ENCODE measurements around the gene YKT6. TPM values are rescaled to one million over a fixed set of nuclear protein-coding genes. Genes with fewer than 3 reads are reported as not detected.
"Not testable (repeated sequence)": the region's sequence is repeated elsewhere in the genome, so short reads cannot be mapped to it uniquely, and the experiment has no call there.

The YKT6 gene
- total RNA-seq, 2 donors from 2014 or later, result 63.5 to 68.4 TPM

DNA sequence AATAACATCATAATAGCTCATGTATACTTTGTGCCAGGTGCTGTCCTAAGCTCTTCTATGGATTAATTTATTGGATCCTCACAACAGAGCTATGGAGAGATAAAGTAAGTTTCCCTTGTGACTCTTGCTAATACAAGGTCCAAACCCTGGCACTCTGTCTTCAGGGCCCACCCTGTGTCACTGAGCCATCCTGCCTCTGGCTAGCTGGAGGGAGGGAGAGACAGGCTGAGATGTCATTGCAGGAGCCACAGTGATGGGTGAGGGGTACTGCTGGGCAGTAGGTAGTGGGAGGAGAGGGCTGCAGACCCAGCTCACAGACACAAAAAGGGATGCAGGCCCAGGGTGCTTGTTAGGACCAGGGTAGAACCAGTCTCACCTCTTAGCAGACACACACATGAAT is 28.4 kb upstream of the YKT6 start:
- DNase-seq (ENCODE audit: low spot score), result no peak

DNA sequence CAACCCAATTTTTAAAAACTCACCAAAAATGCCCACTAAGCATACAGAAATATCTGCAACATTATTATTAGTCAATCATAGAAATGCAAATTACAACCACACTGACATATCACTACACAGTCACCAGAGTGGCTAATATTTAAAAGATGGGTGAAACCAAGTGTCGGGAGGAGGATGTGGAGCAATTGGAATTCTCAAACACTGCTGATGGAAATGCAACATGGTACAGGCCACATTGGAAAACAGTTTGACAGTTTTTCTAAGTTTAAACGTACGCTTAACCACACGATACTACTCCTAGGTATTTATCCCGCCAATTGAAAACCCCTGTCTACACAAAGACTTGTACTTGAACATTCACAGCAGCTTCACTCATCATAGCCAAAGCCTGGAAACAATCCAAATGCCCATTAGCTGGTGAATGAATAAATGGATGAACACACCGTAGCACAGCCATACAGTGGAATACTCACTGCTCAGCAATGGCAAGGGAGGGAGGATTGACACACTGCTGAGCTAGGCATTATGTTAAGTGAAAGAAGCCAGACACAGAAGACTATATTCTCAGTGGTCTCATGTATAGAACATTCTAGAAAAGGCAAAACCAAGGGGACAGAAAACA is 27.9 kb upstream of the YKT6 start:
- H3K36me3 ChIP-seq, result no peaks in the 10 kb centered on the region
- peaks cover 5% of the 10 kb centered on the region for H3K27me3 ChIP-seq (replicated peaks; ENCODE audit: insufficient read depth)
- H3K27ac ChIP-seq, result no peak overlapping the region
- WGBS, result 76% methylated on average over 6 of the region's 6 CpGs
- intact Hi-C loops (cut with DNase I), result no loop called here
- no peak overlapping the region for H3K4me3 ChIP-seq
- no peaks in the 10 kb centered on the region for H3K4me1 ChIP-seq (replicated peaks)
- no peak for DNase-seq (ENCODE audit: low spot score)
- TF ChIP-seq, protein P1, sequence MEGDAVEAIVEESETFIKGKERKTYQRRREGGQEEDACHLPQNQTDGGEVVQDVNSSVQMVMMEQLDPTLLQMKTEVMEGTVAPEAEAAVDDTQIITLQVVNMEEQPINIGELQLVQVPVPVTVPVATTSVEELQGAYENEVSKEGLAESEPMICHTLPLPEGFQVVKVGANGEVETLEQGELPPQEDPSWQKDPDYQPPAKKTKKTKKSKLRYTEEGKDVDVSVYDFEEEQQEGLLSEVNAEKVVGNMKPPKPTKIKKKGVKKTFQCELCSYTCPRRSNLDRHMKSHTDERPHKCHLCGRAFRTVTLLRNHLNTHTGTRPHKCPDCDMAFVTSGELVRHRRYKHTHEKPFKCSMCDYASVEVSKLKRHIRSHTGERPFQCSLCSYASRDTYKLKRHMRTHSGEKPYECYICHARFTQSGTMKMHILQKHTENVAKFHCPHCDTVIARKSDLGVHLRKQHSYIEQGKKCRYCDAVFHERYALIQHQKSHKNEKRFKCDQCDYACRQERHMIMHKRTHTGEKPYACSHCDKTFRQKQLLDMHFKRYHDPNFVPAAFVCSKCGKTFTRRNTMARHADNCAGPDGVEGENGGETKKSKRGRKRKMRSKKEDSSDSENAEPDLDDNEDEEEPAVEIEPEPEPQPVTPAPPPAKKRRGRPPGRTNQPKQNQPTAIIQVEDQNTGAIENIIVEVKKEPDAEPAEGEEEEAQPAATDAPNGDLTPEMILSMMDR (IDR thresholded peaks at IDR 0.05), result no peak
- TF ChIP-seq POLR2A (IDR thresholded peaks at IDR 0.05), result no peak
- TF ChIP-seq POLR2AphosphoS5 (IDR thresholded peaks at IDR 0.05), result no peak
- H3K9me3 ChIP-seq, result no peaks in the 10 kb centered on the region

More for the DNA sequence above, 28.4 kb upstream of the YKT6 start:
- Histone ChIP-seq H3K9me3 (no peaks in the 10 kb centered on the region), H3K4me1 (replicated peaks) (no peaks in the 10 kb centered on the region), H3K27me3 (replicated peaks; ENCODE audit: insufficient read depth) (peaks cover 5% of the 10 kb centered on the region), H3K4me3 (no peak overlapping the region), H3K36me3 (no peaks in the 10 kb centered on the region), H3K27ac (no peak overlapping the region)
- intact Hi-C loops (cut with DNase I), result no loop called here
- TF ChIP-seq, protein P1 (IDR thresholded peaks at IDR 0.05), result no peak
- TF ChIP-seq POLR2A (IDR thresholded peaks at IDR 0.05) (no peak), POLR2AphosphoS5 (IDR thresholded peaks at IDR 0.05) (no peak)

DNA sequence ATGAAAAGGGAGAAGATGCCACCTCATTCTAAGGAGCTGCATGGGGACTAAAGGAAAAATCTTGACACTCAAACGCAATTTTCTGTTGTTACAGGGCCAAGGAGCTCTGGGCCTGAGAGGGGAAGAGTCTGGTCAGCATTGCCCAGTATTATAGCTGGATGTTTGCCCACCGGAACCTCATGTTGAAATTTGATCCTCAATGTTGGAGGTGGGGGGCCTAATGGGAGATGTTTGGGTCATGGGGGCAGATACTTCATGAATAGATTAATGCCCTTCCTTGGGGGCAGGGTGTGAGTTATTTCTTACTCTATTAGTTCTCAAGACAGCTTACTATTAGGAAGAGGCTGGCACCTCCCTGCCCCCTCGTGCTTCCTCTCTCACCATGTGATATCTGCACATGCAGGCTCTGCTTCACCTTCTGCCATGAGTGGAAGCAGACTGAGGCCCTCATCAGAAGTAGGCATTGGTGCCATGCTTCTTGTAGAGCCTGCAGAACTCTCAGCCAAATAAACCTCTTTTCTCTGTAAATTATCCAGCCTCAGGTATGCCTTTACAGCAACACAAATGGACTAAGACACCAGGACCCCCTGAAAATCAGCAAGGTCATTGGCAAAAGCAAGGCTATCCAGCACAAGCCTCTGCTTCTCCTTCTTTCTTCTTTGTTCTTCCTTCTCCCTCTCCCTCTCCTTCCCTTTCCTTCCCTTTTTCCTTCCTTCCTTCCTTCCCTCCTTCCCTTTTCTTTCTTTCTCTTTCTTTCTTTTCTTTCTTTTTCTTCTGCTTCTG is 26.7 kb upstream of the YKT6 start:
- TF ChIP-seq, protein P1 (IDR thresholded peaks at IDR 0.05), result no peak
- TF ChIP-seq POLR2A (IDR thresholded peaks at IDR 0.05) (no peak), POLR2AphosphoS5 (IDR thresholded peaks at IDR 0.05) (no peak)
- Histone ChIP-seq H3K9me3 (no peaks in the 10 kb centered on the region), H3K4me1 (replicated peaks) (no peaks in the 10 kb centered on the region), H3K27me3 (replicated peaks; ENCODE audit: insufficient read depth) (peaks cover 5% of the 10 kb centered on the region), H3K27ac (no peak overlapping the region), H3K4me3 (no peak overlapping the region), H3K36me3 (no peaks in the 10 kb centered on the region)
- intact Hi-C loops (cut with DNase I), result no loop called here
- DNase-seq (ENCODE audit: low spot score), result no peak
- WGBS, result 46% methylated on average over 3 of the region's 3 CpGs

DNA sequence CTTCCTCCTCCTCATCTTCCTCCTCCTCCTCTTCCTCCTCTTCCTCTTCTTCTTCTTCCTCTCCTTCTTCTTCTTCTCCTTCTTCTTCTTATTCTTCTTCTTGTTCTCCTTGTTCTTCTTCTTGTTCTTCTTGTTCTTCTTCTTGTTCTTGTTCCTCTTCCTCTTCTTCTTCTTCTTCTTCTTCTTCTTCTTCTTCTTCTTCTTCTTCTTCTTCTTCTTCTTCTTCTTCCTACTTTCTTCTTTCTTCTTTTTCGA is 26.2 kb upstream of the YKT6 start:
- H3K27me3 ChIP-seq (replicated peaks; ENCODE audit: insufficient read depth); H3K27ac ChIP-seq; H3K4me3 ChIP-seq; intact Hi-C loops (cut with DNase I); DNase-seq (ENCODE audit: low spot score); H3K9me3 ChIP-seq; H3K36me3 ChIP-seq; H3K4me1 ChIP-seq (replicated peaks): not testable (repeated sequence)
- 67% methylated on average over 1 of the region's 1 CpG for WGBS

DNA sequence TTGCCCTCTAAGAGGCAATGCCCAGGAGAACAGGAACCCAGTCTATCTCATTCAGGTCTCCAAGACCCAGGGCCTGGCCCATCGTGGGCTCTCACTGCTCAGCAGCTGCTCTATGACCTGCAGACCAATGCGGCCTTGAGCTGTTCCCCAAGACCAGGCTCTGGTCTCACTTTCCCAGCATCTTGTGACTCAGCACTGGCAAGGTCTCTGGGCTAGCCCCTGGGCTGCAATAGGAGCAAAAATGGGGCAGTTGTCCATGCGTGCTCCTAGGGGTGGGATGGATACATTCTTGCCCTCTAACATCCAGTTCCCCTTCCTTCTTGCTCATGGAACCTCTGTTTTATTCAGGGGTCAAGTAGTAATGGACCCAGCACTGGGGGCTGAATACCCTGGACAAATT is 25.0 kb upstream of the YKT6 start:
- intact Hi-C loops (cut with DNase I), result no loop called here
- TF ChIP-seq POLR2AphosphoS5 (IDR thresholded peaks at IDR 0.05), result no peak
- no peak for TF ChIP-seq POLR2A (IDR thresholded peaks at IDR 0.05)
- TF ChIP-seq, protein P1 (IDR thresholded peaks at IDR 0.05), result no peak
- no peaks in the 10 kb centered on the region for H3K9me3 ChIP-seq
- H3K4me3 ChIP-seq, result no peak overlapping the region
- H3K4me1 ChIP-seq (replicated peaks), result no peaks in the 10 kb centered on the region
- H3K27me3 ChIP-seq (replicated peaks; ENCODE audit: insufficient read depth), result peaks cover 5% of the 10 kb centered on the region
- no peak overlapping the region for H3K27ac ChIP-seq
- no peaks in the 10 kb centered on the region for H3K36me3 ChIP-seq
- WGBS, result 85% methylated on average over 3 of the region's 3 CpGs
- no peak for DNase-seq (ENCODE audit: low spot score)
